CD4-positive, alpha-beta memory T cell (primary cell): ENCODE results near the gene PRSS8. TPM values are rescaled to one million over a fixed set of nuclear protein-coding genes. Genes with fewer than 3 reads are reported as not detected.
"Not testable (repeated sequence)": the region's sequence is repeated elsewhere in the genome, so short reads cannot be mapped to it uniquely, and the experiment has no call there.

Experiments used
- CTCF ChIA-PET: fragments of 350-600 bp; sonication (Branson Sonifier 250); formaldehyde crosslinking; loops from one replicate; lab custom pipeline; 2021; ENCODE audit warnings: inconsistent platforms; ENCODE audit not compliant: partially characterized antibody; lab: Charles Lee
- POLR2A ChIA-PET: fragments of 350-600 bp; sonication (Branson Sonifier 250); formaldehyde crosslinking; loops from one replicate; lab custom pipeline; 2021; ENCODE audit not compliant: partially characterized antibody; lab: Charles Lee
- DNase-seq, 5 donors: peaks; one replicate each; pipeline versions ENCODE4 v3.0.0 to v3.0.0-alpha.2; 2020 to 2022; ENCODE audit warnings: mixed read lengths in 1 of 5
- H3K27ac ChIP-seq: one replicate; pipeline ENCODE4 v1.7.0; 2013; ENCODE audit warnings: low read depth, low read length
- H3K27me3 ChIP-seq: 2 replicates; pipeline ENCODE4 v1.7.0; 2013; ENCODE audit warnings: mild to moderate bottlenecking, low read length, moderate library complexity; ENCODE audit not compliant: insufficient read depth
- H3K36me3 ChIP-seq: 2 replicates; pipeline ENCODE4 v1.7.0; 2013; ENCODE audit warnings: mild to moderate bottlenecking, low read length, moderate library complexity; ENCODE audit not compliant: insufficient read depth
- H3K4me1 ChIP-seq: 2 replicates; pipeline ENCODE4 v1.7.0; 2013; ENCODE audit warnings: mild to moderate bottlenecking, low read length, moderate library complexity; ENCODE audit not compliant: insufficient read depth
- H3K4me3 ChIP-seq, 2 donors: one replicate each; pipeline ENCODE4 v1.7.0; 2013; ENCODE audit warnings: low read length in 2 of 2, mild to moderate bottlenecking in 1 of 2
- H3K9me3 ChIP-seq, 2 donors: one replicate each; pipeline ENCODE4 v1.7.0; 2013; ENCODE audit warnings: low read length in 2 of 2, control low read depth in 1 of 2; ENCODE audit not compliant: control insufficient read depth in 1 of 2
- H3K27ac Mint-ChIP-seq, 7 donors: one replicate each; pipeline ENCODE4 v1.8.0; 2020 to 2021; ENCODE audit warnings: mixed read lengths in 7 of 7, mild to moderate bottlenecking in 6 of 7, inconsistent platforms in 3 of 7, moderate library complexity in 3 of 7
- H3K27me3 Mint-ChIP-seq, 2 donors: one replicate each; pipeline ENCODE4 v1.8.0; 2020 to 2021; ENCODE audit warnings: mixed read lengths in 2 of 2
- H3K36me3 Mint-ChIP-seq, 2 donors: one replicate each; pipeline ENCODE4 v1.8.0; 2020 to 2021; ENCODE audit warnings: mixed read lengths in 2 of 2, inconsistent platforms in 1 of 2, mild to moderate bottlenecking in 1 of 2
- H3K4me1 Mint-ChIP-seq, 4 donors: one replicate each; pipeline ENCODE4 v1.8.0; 2020 to 2021; ENCODE audit warnings: mixed read lengths in 4 of 4, mild to moderate bottlenecking in 1 of 4
- H3K4me3 Mint-ChIP-seq, 8 donors: one replicate each; pipeline ENCODE4 v1.8.0; 2020 to 2021; ENCODE audit warnings: mixed read lengths in 8 of 8, mild to moderate bottlenecking in 7 of 8, moderate library complexity in 6 of 8, inconsistent platforms in 3 of 8
- H3K9me3 Mint-ChIP-seq, 8 donors: one replicate each; pipeline ENCODE4 v1.8.0; 2020 to 2021; ENCODE audit warnings: mixed read lengths in 8 of 8, mild to moderate bottlenecking in 5 of 8, inconsistent platforms in 3 of 8, moderate library complexity in 1 of 8
- intact Hi-C: fragments of 100-400 bp; cut with micrococcal nuclease; formaldehyde crosslinking; loops from one replicate; pipeline ENCODE4 v1.15.1; 2023
- polyA plus RNA-seq, 2 donors: library from polyadenylated mRNA; unstranded; fragments of 300-500 nt; fragmentation: Illumina TruSeq; gene quantifications; one replicate each; pipeline ENCODE4 v1.2.3, GENCODE V29; 2021
- total RNA-seq, 2 experiments: library from RNA; stranded (reverse); gene quantifications; one replicate each; pipeline ENCODE4 v1.2.3, GENCODE V29; 2021

Gene PRSS8
- total and polyA plus RNA-seq, 4 experiments from 2014 or later = 0.33 TPM; not detected in 3

GRCh38 chr16:31179747-31180459 lies 44.4 kb upstream of the PRSS8 start, which contains the start of gene FUS:
Gene FUS, plus strand, starts transcription at chr16:31180139. Its CDS starts 76 bp downstream, at chr16:31180215.
- peaks cover 32 to 52% of the 10 kb centered on the region in 2 donors for H3K36me3 Mint-ChIP-seq
- H3K9me3 ChIP-seq = no peaks in the 10 kb centered on the region
- peak within 1 kb of the TSS; percentile 97 to 99 (median 98) for H3K4me3 Mint-ChIP-seq
- peaks cover 0 to 14% (median 0%) of the 10 kb centered on the region in 8 donors for H3K9me3 Mint-ChIP-seq
- DNase-seq = peak; percentile 89 to 95 (median 94)
- H3K27ac Mint-ChIP-seq = peak within 1 kb of the TSS; percentile 95 to 100 (median 99)
- no peaks in the 10 kb centered on the region for H3K27me3 Mint-ChIP-seq
- H3K4me1 Mint-ChIP-seq = peaks cover 41 to 77% (median 54%) of the 10 kb centered on the region in 4 donors
- H3K4me3 ChIP-seq = peak within 1 kb of the TSS; percentile 96 to 97
- no peaks in the 10 kb centered on the region for H3K27me3 ChIP-seq
- H3K27ac ChIP-seq = peak within 1 kb of the TSS; percentile 89
- ChIA-PET CTCF (interaction anchor here (1.2 to 1.8 kb wide), 2 partner anchors 19 to 37 kb away, joined by 3 to 12 read pairs; no protein-coding TSS in a partner anchor), POLR2A (interaction anchor here (0.5 to 6.1 kb wide), 50 partner anchors 9 to 698 kb away, joined by 3 to 195 read pairs (median 4); partner anchors contain the start of genes ARMC5, FBRS, KAT8 and ORAI3)
- intact Hi-C loops = loop anchor here (1.0 to 5.0 kb wide), 6 partner anchors 23 to 147 kb away; partner anchors contain the start of genes KAT8, PYCARD, STX4 and VKORC1
- H3K36me3 ChIP-seq = peaks cover 28% of the 10 kb centered on the region
- peaks cover 66% of the 10 kb centered on the region for H3K4me1 ChIP-seq

DNA sequence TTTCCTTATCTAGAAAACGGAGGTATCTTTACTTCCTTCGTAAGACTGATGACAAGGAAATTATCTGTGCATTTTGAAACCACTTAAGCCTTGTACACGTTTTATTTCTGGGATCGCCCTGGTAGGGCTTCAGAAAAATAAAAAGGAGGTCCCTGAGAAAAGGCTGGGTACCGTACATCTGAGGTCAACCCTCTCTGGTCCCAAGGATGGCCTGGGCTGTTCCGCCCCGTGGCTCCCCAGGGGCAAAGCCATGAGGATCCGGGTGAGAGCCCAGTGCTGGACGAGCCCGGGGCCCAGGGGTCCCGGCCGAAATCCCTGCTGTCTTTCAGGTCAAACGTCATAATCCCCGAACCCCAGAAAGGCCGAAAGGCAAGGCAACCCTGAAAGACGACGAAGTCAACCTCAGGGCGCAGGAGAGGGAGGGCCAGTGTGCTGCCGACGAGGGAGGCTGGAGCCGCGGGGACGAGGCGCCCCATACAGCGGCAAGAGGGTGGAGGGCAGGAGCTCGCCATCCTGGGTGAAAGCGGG lies 43.8 kb upstream of the PRSS8 start:
- intact Hi-C loops = loop anchor here (1.0 to 5.0 kb wide), 4 partner anchors 24 to 146 kb away; partner anchors contain the start of genes KAT8, PYCARD, STX4 and VKORC1
- Mint-ChIP-seq H3K27me3 (no peaks in the 10 kb centered on the region), H3K9me3 (peaks cover 0 to 14% (median 0%) of the 10 kb centered on the region in 8 donors), H3K4me1 (peaks cover 38 to 72% (median 50%) of the 10 kb centered on the region in 4 donors), H3K27ac (peak overlapping the region; percentile 88 to 100 (median 99)), H3K36me3 (peaks cover 28 to 47% of the 10 kb centered on the region in 2 donors), H3K4me3 (peak overlapping the region; percentile 97 to 99 (median 98))
- ChIA-PET CTCF (interaction anchor here (0.6 to 2.5 kb wide), 3 partner anchors 37 to 230 kb away, joined by 3 to 32 read pairs (median 12); no protein-coding TSS in a partner anchor), POLR2A (interaction anchor here (0.5 to 6.1 kb wide), 39 partner anchors 8 to 694 kb away, joined by 3 to 195 read pairs (median 5); partner anchors contain the start of genes ARMC5, FBRS, KAT8 and PYCARD)
- Histone ChIP-seq H3K4me3 (peak overlapping the region; percentile 42 to 96), H3K9me3 (no peaks in the 10 kb centered on the region), H3K4me1 (peaks cover 62% of the 10 kb centered on the region), H3K36me3 (peaks cover 24% of the 10 kb centered on the region), H3K27me3 (no peaks in the 10 kb centered on the region), H3K27ac (peak overlapping the region; percentile 89)
- peak in 1 of 5 donors; percentile 43 for DNase-seq

- peak overlapping the region; percentile 73 to 90 (median 85) for H3K4me3 Mint-ChIP-seq
- peak overlapping the region; percentile 26 for H3K27ac ChIP-seq
- POLR2A ChIA-PET = interaction anchor here (0.6 to 6.1 kb wide), 13 partner anchors 9 to 692 kb away, joined by 3 to 195 read pairs (median 4); partner anchors contain the start of genes FBRS, KAT8, PYCARD and ZNF646
Measured at GRCh38 chr16:31177136-31177535, 41.6 kb upstream of the PRSS8 start.

DNA sequence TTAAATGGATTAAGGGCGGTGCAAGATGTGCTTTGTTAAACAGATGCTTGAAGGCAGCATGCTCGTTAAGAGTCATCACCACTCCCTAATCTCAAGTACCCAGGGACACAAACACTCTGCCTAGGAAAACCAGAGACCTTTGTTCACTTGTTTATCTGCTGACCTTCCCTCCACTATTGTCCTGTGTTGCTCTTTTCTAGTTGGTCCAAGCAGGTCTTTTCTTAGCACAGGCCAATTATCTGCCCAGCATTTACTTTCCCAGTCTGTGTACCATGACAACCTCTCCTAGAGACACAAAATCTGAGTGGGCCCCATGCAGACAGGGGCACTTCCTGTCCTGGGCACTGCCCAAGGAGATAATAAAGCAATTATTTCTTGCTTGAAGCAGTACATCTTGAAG lies 34.5 kb upstream of the PRSS8 start:
- H3K4me1 Mint-ChIP-seq, H3K4me3 ChIP-seq, H3K36me3 ChIP-seq, H3K36me3 Mint-ChIP-seq, DNase-seq, H3K9me3 Mint-ChIP-seq, H3K4me3 Mint-ChIP-seq, H3K4me1 ChIP-seq, intact Hi-C loops, H3K27ac ChIP-seq, H3K27me3 ChIP-seq, CTCF ChIA-PET, H3K9me3 ChIP-seq, H3K27me3 Mint-ChIP-seq, POLR2A ChIA-PET: not testable (repeated sequence)
- peak overlapping the region in 1 of 7 donors; percentile 25 for H3K27ac Mint-ChIP-seq

More at GRCh38 chr16:31177136-31177535, 41.6 kb upstream of the PRSS8 start:
- peak overlapping the region; percentile 35 to 39 for H3K4me3 ChIP-seq
- H3K9me3 ChIP-seq = no peaks in the 10 kb centered on the region
- peak overlapping the region; percentile 76 to 99 (median 87) for H3K27ac Mint-ChIP-seq
- CTCF ChIA-PET = interaction anchor here (1.0 to 2.5 kb wide), 8 partner anchors 17 to 283 kb away, joined by 3 to 32 read pairs (median 6); partner anchors contain the start of gene PYCARD
- H3K4me1 ChIP-seq = peaks cover 40% of the 10 kb centered on the region
- peaks cover 21 to 50% (median 31%) of the 10 kb centered on the region in 4 donors for H3K4me1 Mint-ChIP-seq
- H3K9me3 Mint-ChIP-seq = peaks cover 0 to 11% (median 0%) of the 10 kb centered on the region in 8 donors
- no peaks in the 10 kb centered on the region for H3K27me3 ChIP-seq
- intact Hi-C loops = loop anchor here (5.0 kb wide), 1 partner anchor 85 kb away; the partner anchor contains the start of gene VKORC1
- H3K36me3 Mint-ChIP-seq = peaks cover 7 to 27% of the 10 kb centered on the region in 2 donors
- peak; percentile 59 to 80 (median 64) for DNase-seq
- peaks cover 4% of the 10 kb centered on the region for H3K36me3 ChIP-seq
- no peaks in the 10 kb centered on the region for H3K27me3 Mint-ChIP-seq

GRCh38 chr16:31168848-31169247 lies 33.3 kb upstream of the PRSS8 start:
- DNase-seq = no peak
- Mint-ChIP-seq H3K9me3 (no peaks in the 10 kb centered on the region), H3K4me1 (no peaks in the 10 kb centered on the region), H3K36me3 (no peaks in the 10 kb centered on the region), H3K27me3 (no peaks in the 10 kb centered on the region), H3K4me3 (no peak overlapping the region), H3K27ac (no peak overlapping the region)
- H3K27ac ChIP-seq = no peak overlapping the region
- H3K4me3 ChIP-seq = no peak overlapping the region
- H3K9me3 ChIP-seq = no peaks in the 10 kb centered on the region
- ChIA-PET POLR2A (interaction anchor here (1.2 kb wide), 1 partner anchor 11 kb away, joined by 4 read pairs; the partner anchor contains the start of gene FUS), CTCF (no interaction called here)
- H3K36me3 ChIP-seq = no peaks in the 10 kb centered on the region
- H3K27me3 ChIP-seq = no peaks in the 10 kb centered on the region
- intact Hi-C loops = no loop called here
- H3K4me1 ChIP-seq = no peaks in the 10 kb centered on the region

DNA sequence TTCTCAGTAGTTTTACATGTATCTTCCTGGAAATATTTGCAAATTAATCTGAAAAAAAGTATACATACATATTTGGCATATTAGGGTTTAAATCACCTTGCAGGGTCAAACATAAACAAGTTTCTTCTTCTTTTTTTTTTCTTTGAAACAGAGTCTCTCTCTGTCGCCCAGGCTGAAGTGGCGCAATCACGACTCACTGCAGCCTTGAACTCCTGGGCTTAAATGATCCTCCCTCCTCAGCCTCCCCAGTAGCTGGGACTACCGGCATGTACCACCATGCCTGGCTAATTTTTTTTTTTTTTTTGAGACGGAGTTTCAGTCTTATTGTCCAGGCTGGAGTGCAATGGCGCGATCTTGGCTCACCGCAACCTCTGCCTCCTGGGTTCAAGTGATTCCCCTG lies 31.8 kb upstream of the PRSS8 start:
- POLR2A ChIA-PET = interaction anchor here (0.8 kb wide), 1 partner anchor 10 kb away, joined by 3 read pairs; no protein-coding TSS in a partner anchor
- Mint-ChIP-seq H3K9me3 (no peaks in the 10 kb centered on the region), H3K36me3 (no peaks in the 10 kb centered on the region), H3K27ac (no peak overlapping the region), H3K4me1 (no peaks in the 10 kb centered on the region), H3K4me3 (no peak overlapping the region), H3K27me3 (no peaks in the 10 kb centered on the region)
- H3K27me3 ChIP-seq = no peaks in the 10 kb centered on the region
- H3K9me3 ChIP-seq = no peaks in the 10 kb centered on the region
- DNase-seq = no peak
- H3K4me3 ChIP-seq = no peak overlapping the region
- no peaks in the 10 kb centered on the region for H3K4me1 ChIP-seq
- no peaks in the 10 kb centered on the region for H3K36me3 ChIP-seq
- no peak overlapping the region for H3K27ac ChIP-seq
- intact Hi-C loops = no loop called here
- CTCF ChIA-PET = interaction anchor here (1.1 kb wide), 1 partner anchor 9 kb away, joined by 3 read pairs; no protein-coding TSS in a partner anchor
